ENCODE data around the gene ZNF431.
"Not testable (repeated sequence)": the region's sequence is repeated elsewhere in the genome, so short reads cannot be mapped to it uniquely, and the experiment has no call there.

Gene ZNF431
- total RNA-seq = 35.1 to 61.5 reads per million in 2 experiments

- DNase-seq (ENCODE audit: low read depth) = peak; percentile 84
Measured at GRCh38 chr19:21141787-21142464, at the start of gene ZNF431. TSS of gene ZNF431 (plus strand) at chr19:21142040. CDS start at chr19:21142184, 144 bp downstream.

- no peak for DNase-seq (ENCODE audit: low read depth)
Measured at GRCh38 chr19:21092109-21092508, 49.7 kb upstream of the ZNF431 start.

- DNase-seq (ENCODE audit: low read depth) = no peak
Measured at GRCh38 chr19:21094347-21095025, 47.4 kb upstream of the ZNF431 start.

- no peak for DNase-seq (ENCODE audit: low read depth)
Measured at GRCh38 chr19:21098291-21098690, 43.5 kb upstream of the ZNF431 start.

GRCh38 chr19:21101521-21102242 is 40.2 kb upstream of the ZNF431 start:
- no peak for DNase-seq (ENCODE audit: low read depth)

- DNase-seq (ENCODE audit: low read depth) = no peak
Measured at GRCh38 chr19:21109116-21109515, 32.7 kb upstream of the ZNF431 start.

- no peak for DNase-seq (ENCODE audit: low read depth)
Measured at GRCh38 chr19:21110183-21110582, 31.7 kb upstream of the ZNF431 start.

- no peak for DNase-seq (ENCODE audit: low read depth)
Measured at GRCh38 chr19:21115430-21115829, 26.4 kb upstream of the ZNF431 start.

- no peak for DNase-seq (ENCODE audit: low read depth)
Measured at GRCh38 chr19:21117041-21117907, 24.6 kb upstream of the ZNF431 start.

- no peak for DNase-seq (ENCODE audit: low read depth)
Measured at GRCh38 chr19:21126078-21126477, 15.8 kb upstream of the ZNF431 start.

- DNase-seq (ENCODE audit: low read depth) = no peak
Measured at GRCh38 chr19:21127001-21127400, 14.8 kb upstream of the ZNF431 start.

GRCh38 chr19:21127898-21128297 is 13.9 kb upstream of the ZNF431 start:
- no peak for DNase-seq (ENCODE audit: low read depth)

- no peak for DNase-seq (ENCODE audit: low read depth)
Measured at GRCh38 chr19:21128901-21129698, 12.7 kb upstream of the ZNF431 start.

GRCh38 chr19:21130097-21130775 is 11.6 kb upstream of the ZNF431 start:
- DNase-seq (ENCODE audit: low read depth) = no peak

- DNase-seq (ENCODE audit: low read depth) = no peak
Measured at GRCh38 chr19:21133633-21134032, 8.2 kb upstream of the ZNF431 start.

GRCh38 chr19:21134934-21135366 is 6.9 kb upstream of the ZNF431 start:
- DNase-seq (ENCODE audit: low read depth) = no peak

GRCh38 chr19:21135433-21135832 is 6.4 kb upstream of the ZNF431 start:
- DNase-seq (ENCODE audit: low read depth) = no peak

- no peak for DNase-seq (ENCODE audit: low read depth)
Measured at GRCh38 chr19:21138130-21138529, 3.7 kb upstream of the ZNF431 start.

GRCh38 chr19:21141006-21141405 is 834 bp upstream of the ZNF431 start:
- not testable (repeated sequence) for DNase-seq (ENCODE audit: low read depth)

GRCh38 chr19:21143428-21143827 is 1.6 kb downstream of the ZNF431 start:
- no peak for DNase-seq (ENCODE audit: low read depth)
